HG02798 (cell line): ENCODE results near the gene DLG2.
A peak's percentile ranks its signal among the peaks of the same experiment; 100 is the strongest.

ENCODE experiments used
- ATAC-seq: cut with Tn5 transposase; IDR thresholded peaks from one replicate; pipeline ENCODE4 v1.9.1; 2021; ENCODE audit warnings: mild to moderate bottlenecking; ENCODE audit not compliant: unreplicated experiment, poor library complexity

The DLG2 gene

GRCh38 chr11:85154294-85154693, 472.9 kb downstream of the DLG2 start:
- no peak for ATAC-seq

GRCh38 chr11:85137597-85137996, 489.5 kb downstream of the DLG2 start:
- ATAC-seq = no peak

GRCh38 chr11:85133636-85134035, 493.5 kb downstream of the DLG2 start:
- no peak for ATAC-seq

- ATAC-seq = no peak
Observed at GRCh38 chr11:85132851-85133585, 494.1 kb downstream of the DLG2 start.

GRCh38 chr11:85127349-85127748, 499.8 kb downstream of the DLG2 start:
- no peak for ATAC-seq

GRCh38 chr11:85123752-85124231, 503.4 kb downstream of the DLG2 start:
- ATAC-seq = peak; percentile 82

- ATAC-seq = no peak
Observed at GRCh38 chr11:85118151-85118550, 509.0 kb downstream of the DLG2 start.

GRCh38 chr11:85115798-85116197, 511.3 kb downstream of the DLG2 start:
- no peak for ATAC-seq

- ATAC-seq = no peak
Observed at GRCh38 chr11:85114786-85115185, 512.4 kb downstream of the DLG2 start.

- ATAC-seq = peak; percentile 92
Observed at GRCh38 chr11:85110246-85110645, 516.9 kb downstream of the DLG2 start.

GRCh38 chr11:85109141-85109540, 518.0 kb downstream of the DLG2 start:
- peak; percentile 73 for ATAC-seq

GRCh38 chr11:85105868-85106267, 521.3 kb downstream of the DLG2 start:
- ATAC-seq = no peak

GRCh38 chr11:85099522-85099921, 527.6 kb downstream of the DLG2 start:
- no peak for ATAC-seq

- no peak for ATAC-seq
Observed at GRCh38 chr11:85098996-85099395, 528.1 kb downstream of the DLG2 start.

- ATAC-seq = no peak
Observed at GRCh38 chr11:85096939-85097338, 530.2 kb downstream of the DLG2 start.

GRCh38 chr11:85095239-85095638, 531.9 kb downstream of the DLG2 start:
- ATAC-seq = no peak

GRCh38 chr11:85094795-85095194, 532.3 kb downstream of the DLG2 start:
- no peak for ATAC-seq

GRCh38 chr11:85089654-85090053, 537.5 kb downstream of the DLG2 start:
- no peak for ATAC-seq

- no peak for ATAC-seq
Observed at GRCh38 chr11:85088286-85088685, 538.9 kb downstream of the DLG2 start.

GRCh38 chr11:85086504-85087284, 540.5 kb downstream of the DLG2 start:
- no peak for ATAC-seq

- no peak for ATAC-seq
Observed at GRCh38 chr11:85076535-85077330, 550.4 kb downstream of the DLG2 start.
